ENCODE data around the gene ZNF107.
"Not testable (repeated sequence)": the region's sequence is repeated elsewhere in the genome, so short reads cannot be mapped to it uniquely, and the experiment has no call there.

Gene ZNF107

DNA sequence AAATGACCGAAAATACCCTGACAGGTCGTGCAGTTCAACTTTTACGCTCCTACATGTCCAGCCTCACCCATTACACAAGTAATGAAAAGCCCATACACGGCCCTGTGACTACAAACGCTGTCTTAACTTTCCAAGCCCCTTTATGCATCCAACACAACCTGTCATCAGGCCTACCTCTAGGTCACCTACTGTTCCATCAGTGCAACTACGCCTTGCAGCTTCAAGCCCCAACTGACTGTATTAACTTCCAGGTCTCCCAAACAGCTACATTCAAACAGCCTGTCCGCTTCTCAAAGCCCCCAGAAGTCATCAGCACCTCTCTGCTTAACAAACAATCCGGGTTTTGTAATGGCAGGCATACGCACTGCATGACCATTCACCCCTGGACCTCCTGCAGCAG is 19.2 kb downstream of the ZNF107 start:
- Histone ChIP-seq H3K4me3 (ENCODE audit: low read depth, low read length) (no peak overlapping the region), H3K9ac (ENCODE audit: low read length) (no peak overlapping the region), H3K9me3 (ENCODE audit: control insufficient read depth, insufficient read depth, low read depth, low read length) (peaks cover 25% of the 10 kb centered on the region; the same call in 1 of the 2 replicates), H3K4me1 (ENCODE audit: control insufficient read depth, insufficient read depth, low read length) (no peaks in the 10 kb centered on the region), H3K36me3 (ENCODE audit: control insufficient read depth, insufficient read depth, low read length) (peaks cover 80% of the 10 kb centered on the region), H3K27ac (ENCODE audit: low read depth, low read length) (no peak overlapping the region), H3K27me3 (ENCODE audit: control insufficient read depth, insufficient read depth, low read length) (no peaks in the 10 kb centered on the region)

DNA sequence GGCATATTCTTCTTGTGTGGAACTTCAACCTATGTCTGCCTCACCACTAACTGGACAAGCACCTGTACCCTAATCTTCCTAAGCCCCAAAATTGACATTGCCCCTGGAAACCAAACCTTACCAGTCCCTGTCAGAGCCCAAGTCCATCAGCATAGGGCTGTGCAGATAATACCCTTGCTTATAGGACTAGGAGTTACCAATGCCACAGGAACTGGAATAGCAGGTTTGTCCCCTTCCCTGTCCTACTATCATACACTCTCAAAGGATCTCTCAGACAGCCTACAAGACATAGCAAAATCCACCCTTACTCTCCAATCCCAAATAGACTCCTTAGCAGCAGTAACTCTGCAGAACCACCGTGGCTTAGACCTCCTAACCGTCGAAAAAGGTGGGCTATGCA is 19.8 kb downstream of the ZNF107 start:
- Histone ChIP-seq H3K4me3 (ENCODE audit: low read depth, low read length) (no peak overlapping the region), H3K27me3 (ENCODE audit: control insufficient read depth, insufficient read depth, low read length) (no peaks in the 10 kb centered on the region), H3K9me3 (ENCODE audit: control insufficient read depth, insufficient read depth, low read depth, low read length) (peaks cover 24% of the 10 kb centered on the region; the same call in 1 of the 2 replicates), H3K4me1 (ENCODE audit: control insufficient read depth, insufficient read depth, low read length) (no peaks in the 10 kb centered on the region), H3K27ac (ENCODE audit: low read depth, low read length) (no peak overlapping the region), H3K36me3 (ENCODE audit: control insufficient read depth, insufficient read depth, low read length) (peaks cover 74% of the 10 kb centered on the region), H3K9ac (ENCODE audit: low read length) (no peak overlapping the region)

DNA sequence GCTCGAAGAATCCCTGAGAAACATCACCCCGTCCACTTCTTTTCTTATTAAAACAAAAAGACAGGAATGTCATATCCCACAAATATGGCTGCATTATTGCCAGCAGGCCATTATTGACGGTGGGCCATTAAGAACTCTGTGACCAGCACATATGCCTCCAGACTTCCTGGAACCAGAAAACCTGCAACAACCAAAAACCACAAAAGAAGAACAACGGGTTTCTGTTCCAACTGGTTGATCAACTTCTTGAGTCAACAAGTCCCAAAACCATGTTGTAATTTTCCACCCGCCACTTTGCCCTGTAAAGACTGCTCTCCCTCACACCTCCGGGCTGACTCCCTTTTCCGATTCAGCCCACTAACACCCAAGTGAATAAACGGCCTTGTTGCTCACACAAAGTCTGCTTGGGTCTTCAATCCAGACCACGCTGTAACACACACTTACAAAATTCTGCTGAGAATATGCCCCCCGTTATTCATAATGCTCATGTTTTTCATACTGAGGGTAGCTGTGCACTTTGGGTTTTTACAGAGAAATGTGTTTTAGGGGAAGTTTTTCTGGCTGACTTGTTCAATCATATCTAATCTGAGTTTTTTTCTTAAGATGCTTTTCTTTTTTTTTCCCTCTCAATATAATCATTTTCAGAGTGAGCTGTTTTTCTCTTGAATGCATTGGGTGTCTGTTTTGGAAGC is 20.7 kb downstream of the ZNF107 start:
- Histone ChIP-seq H3K27ac (ENCODE audit: low read depth, low read length) (no peak overlapping the region), H3K27me3 (ENCODE audit: control insufficient read depth, insufficient read depth, low read length) (no peaks in the 10 kb centered on the region), H3K9me3 (ENCODE audit: control insufficient read depth, insufficient read depth, low read depth, low read length) (peaks cover 22% of the 10 kb centered on the region; the same call in 1 of the 2 replicates), H3K4me1 (ENCODE audit: control insufficient read depth, insufficient read depth, low read length) (no peaks in the 10 kb centered on the region), H3K9ac (ENCODE audit: low read length) (no peak overlapping the region), H3K4me3 (ENCODE audit: low read depth, low read length) (no peak overlapping the region), H3K36me3 (ENCODE audit: control insufficient read depth, insufficient read depth, low read length) (peaks cover 70% of the 10 kb centered on the region)

DNA sequence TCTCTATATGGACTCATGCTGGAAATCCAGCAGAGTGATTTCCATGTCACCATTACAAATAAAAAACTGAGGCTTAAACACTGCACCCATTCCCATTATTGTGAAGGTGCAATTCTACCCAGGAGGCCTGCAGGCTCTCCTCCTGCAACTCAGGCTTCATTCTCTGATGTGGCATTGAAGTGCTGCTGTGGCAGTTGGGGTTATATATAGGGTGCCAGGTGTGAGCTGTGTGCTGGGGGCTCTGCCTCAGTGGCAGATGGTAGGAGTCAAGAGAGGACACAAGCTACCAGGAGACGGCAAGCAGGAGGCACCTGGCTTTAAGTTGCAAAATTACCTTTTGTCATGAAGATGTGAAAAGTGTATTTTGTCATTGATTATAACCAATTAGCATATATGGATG is 21.3 kb downstream of the ZNF107 start:
- no peak overlapping the region for H3K27ac ChIP-seq (ENCODE audit: low read depth, low read length)
- no peaks in the 10 kb centered on the region for H3K4me1 ChIP-seq (ENCODE audit: control insufficient read depth, insufficient read depth, low read length)
- no peak overlapping the region for H3K9ac ChIP-seq (ENCODE audit: low read length)
- no peaks in the 10 kb centered on the region for H3K27me3 ChIP-seq (ENCODE audit: control insufficient read depth, insufficient read depth, low read length)
- no peak overlapping the region for H3K4me3 ChIP-seq (ENCODE audit: low read depth, low read length)
- H3K36me3 ChIP-seq (ENCODE audit: control insufficient read depth, insufficient read depth, low read length), result peaks cover 70% of the 10 kb centered on the region
- H3K9me3 ChIP-seq (ENCODE audit: control insufficient read depth, insufficient read depth, low read depth, low read length), result peaks cover 22% of the 10 kb centered on the region; the same call in 1 of the 2 replicates

DNA sequence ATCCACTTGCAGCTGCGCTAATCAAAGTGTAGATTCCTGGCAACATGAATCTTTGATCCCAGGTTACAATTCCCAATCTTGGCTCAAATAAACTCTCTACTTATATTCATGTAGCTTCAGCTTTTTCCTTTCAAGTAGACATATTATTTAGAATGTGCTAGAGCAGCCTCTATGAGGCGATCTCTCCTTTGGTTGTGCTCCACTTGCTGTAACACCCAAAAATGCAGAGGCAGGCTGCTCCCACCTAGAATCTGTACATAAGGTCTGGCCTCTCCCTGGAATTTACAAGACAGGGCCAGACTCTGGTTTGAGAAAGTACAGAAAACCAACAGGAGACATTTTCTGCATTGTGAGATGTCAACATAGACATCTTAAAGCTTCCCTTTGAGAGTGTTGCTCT is 23.1 kb downstream of the ZNF107 start:
- Histone ChIP-seq H3K9me3 (ENCODE audit: control insufficient read depth, insufficient read depth, low read depth, low read length) (peaks cover 23% of the 10 kb centered on the region; the same call in 1 of the 2 replicates), H3K4me1 (ENCODE audit: control insufficient read depth, insufficient read depth, low read length) (no peaks in the 10 kb centered on the region), H3K27ac (ENCODE audit: low read depth, low read length) (no peak overlapping the region), H3K4me3 (ENCODE audit: low read depth, low read length) (no peak overlapping the region), H3K27me3 (ENCODE audit: control insufficient read depth, insufficient read depth, low read length) (no peaks in the 10 kb centered on the region), H3K36me3 (ENCODE audit: control insufficient read depth, insufficient read depth, low read length) (peaks cover 60% of the 10 kb centered on the region), H3K9ac (ENCODE audit: low read length) (no peak overlapping the region)

DNA sequence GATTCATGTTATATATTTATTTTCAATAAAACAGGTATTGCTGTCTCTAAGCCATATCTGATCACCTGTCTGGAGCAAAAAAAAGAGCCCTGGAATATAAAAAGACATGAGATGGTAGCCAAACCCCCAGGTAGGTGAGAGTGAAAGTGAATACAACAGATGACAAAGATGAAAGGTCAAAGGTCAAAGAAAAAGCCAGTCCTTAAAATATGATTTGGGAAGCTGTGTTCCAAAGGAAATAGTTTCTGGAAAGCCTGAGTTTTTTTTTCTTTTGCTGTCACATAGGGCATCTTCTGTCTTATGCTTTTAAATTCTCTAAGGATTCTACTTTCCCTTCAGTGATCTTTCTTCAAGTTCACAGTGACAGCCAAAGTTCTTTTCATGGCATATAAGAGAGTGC is 25.9 kb downstream of the ZNF107 start:
- peaks cover 23% of the 10 kb centered on the region; the same call in 1 of the 2 replicates for H3K9me3 ChIP-seq (ENCODE audit: control insufficient read depth, insufficient read depth, low read depth, low read length)
- H3K36me3 ChIP-seq (ENCODE audit: control insufficient read depth, insufficient read depth, low read length), result peaks cover 47% of the 10 kb centered on the region

DNA sequence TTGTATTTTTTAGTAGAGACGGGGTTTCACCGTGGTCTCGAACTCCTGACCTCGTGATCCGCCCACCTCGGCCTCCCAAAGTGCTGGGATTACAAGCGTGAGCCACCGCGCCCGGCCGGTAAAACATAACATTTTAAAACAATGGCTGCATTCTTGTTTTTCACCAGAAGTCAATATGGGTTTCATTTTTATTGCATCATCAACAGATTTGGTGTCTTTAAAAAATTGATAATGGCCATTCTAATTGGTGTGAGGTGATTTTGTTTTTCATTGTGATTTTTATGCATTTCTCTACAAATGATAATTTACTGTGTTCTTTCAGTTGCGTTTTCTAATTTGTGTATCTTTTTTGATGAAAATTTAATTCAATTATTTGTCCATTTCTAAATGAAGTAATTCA is 31.9 kb downstream of the ZNF107 start:
- not testable (repeated sequence) for H3K4me1 ChIP-seq (ENCODE audit: control insufficient read depth, insufficient read depth, low read length); H3K27ac ChIP-seq (ENCODE audit: low read depth, low read length); H3K9ac ChIP-seq (ENCODE audit: low read length); H3K27me3 ChIP-seq (ENCODE audit: control insufficient read depth, insufficient read depth, low read length); H3K4me3 ChIP-seq (ENCODE audit: low read depth, low read length)
- peaks cover 37% of the 10 kb centered on the region for H3K36me3 ChIP-seq (ENCODE audit: control insufficient read depth, insufficient read depth, low read length)
- peaks cover 35% of the 10 kb centered on the region for H3K9me3 ChIP-seq (ENCODE audit: control insufficient read depth, insufficient read depth, low read depth, low read length)

More for the DNA sequence above, 25.9 kb downstream of the ZNF107 start:
- Histone ChIP-seq H3K27ac (ENCODE audit: low read depth, low read length) (no peak overlapping the region), H3K27me3 (ENCODE audit: control insufficient read depth, insufficient read depth, low read length) (no peaks in the 10 kb centered on the region), H3K9ac (ENCODE audit: low read length) (no peak overlapping the region), H3K4me1 (ENCODE audit: control insufficient read depth, insufficient read depth, low read length) (no peaks in the 10 kb centered on the region), H3K4me3 (ENCODE audit: low read depth, low read length) (no peak overlapping the region)

DNA sequence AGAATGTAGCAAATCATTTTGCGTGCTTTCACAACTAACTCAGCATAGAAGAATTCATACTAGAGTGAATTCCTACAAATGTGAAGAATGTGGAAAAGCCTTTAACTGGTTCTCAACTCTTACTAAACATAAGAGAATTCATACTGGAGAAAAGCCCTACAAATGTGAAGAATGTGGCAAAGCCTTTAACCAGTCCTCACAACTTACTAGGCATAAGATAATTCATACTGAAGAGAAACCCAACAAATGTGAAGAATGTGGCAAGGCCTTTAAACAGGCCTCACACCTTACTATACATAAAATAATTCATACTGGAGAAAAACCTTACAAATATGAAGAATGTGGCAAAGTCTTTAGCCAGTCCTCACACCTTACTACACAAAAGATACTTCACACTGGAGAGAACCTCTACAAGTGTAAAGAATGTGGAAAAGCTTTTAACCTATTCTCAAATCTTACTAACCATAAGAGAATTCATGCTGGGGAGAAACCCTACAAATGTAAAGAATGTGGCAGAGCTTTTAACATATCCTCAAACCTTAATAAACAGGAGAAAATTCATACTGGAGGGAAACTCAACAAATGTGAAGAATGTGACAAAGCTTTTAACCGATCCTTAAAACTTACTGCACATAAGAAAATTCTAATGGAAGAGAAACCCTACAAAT is 40.8 kb downstream of the ZNF107 start:
- H3K4me3 ChIP-seq (ENCODE audit: low read depth, low read length), result no peak overlapping the region
- no peaks in the 10 kb centered on the region for H3K27me3 ChIP-seq (ENCODE audit: control insufficient read depth, insufficient read depth, low read length)
- H3K36me3 ChIP-seq (ENCODE audit: control insufficient read depth, insufficient read depth, low read length), result peaks cover 29% of the 10 kb centered on the region
- peaks cover 71% of the 10 kb centered on the region for H3K9me3 ChIP-seq (ENCODE audit: control insufficient read depth, insufficient read depth, low read depth, low read length)
- H3K4me1 ChIP-seq (ENCODE audit: control insufficient read depth, insufficient read depth, low read length), result no peaks in the 10 kb centered on the region
- no peak overlapping the region for H3K9ac ChIP-seq (ENCODE audit: low read length)
- no peak overlapping the region for H3K27ac ChIP-seq (ENCODE audit: low read depth, low read length)

DNA sequence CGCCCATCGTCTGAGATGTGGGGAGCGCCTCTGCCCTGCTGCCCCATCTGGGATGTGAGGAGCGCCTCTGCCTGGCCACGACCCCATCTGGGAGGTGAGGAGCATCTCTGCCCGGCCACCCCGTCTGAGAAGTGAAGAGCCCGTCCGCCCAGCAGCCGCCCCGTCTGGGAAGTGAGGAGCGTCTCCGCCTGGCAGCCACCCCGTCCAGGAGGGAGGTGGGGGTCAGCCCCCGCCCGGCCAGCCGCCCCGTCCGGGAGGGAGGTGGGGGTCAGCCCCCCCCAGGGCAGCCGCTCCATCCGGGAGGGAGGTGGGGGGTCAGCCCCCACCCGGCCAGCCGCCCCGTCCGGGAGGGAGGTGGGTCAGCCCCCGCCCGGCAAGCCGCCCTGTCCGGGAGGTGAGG is 52.0 kb downstream of the ZNF107 start:
- not testable (repeated sequence) for H3K4me1 ChIP-seq (ENCODE audit: control insufficient read depth, insufficient read depth, low read length); H3K36me3 ChIP-seq (ENCODE audit: control insufficient read depth, insufficient read depth, low read length); H3K27me3 ChIP-seq (ENCODE audit: control insufficient read depth, insufficient read depth, low read length); H3K9ac ChIP-seq (ENCODE audit: low read length); H3K4me3 ChIP-seq (ENCODE audit: low read depth, low read length); H3K27ac ChIP-seq (ENCODE audit: low read depth, low read length)
- peaks cover 47% of the 10 kb centered on the region for H3K9me3 ChIP-seq (ENCODE audit: control insufficient read depth, insufficient read depth, low read depth, low read length)

DNA sequence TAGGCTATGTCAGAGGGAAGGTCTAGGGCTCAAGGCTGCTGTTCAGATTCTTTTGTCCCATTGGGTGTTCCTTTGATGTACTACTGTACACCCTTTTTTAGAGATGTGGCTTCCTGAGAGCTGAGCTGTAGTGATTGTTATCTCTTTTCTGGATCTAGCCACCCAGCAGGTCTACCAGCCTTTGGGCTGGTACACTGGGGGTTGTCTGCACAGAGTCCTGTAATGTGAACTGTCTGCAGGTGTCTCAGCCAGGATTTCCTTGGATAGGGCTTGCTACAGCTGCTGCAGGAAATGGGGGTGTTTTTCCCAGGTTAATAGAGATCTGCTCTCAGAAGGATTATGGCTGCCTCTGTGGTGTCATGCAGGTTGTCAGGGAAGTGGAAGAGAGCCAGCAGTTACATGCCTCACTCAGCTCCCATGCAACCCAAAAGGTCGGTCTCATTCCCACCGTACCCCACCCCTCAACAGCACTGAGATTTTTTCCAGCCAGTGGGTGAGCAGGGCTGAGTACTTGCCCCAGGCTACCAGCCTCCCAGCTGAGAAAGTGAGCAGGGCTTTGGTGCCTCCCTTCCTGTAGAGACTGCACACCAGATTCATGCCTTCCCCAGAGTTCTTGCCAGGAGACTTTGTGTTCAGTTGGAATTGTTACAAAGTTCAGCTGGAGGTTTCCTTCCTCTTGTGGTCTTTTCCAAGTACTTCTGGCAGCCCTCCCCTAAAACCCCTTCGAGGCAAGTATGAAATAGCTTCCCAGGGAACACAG is 63.3 kb downstream of the ZNF107 start:
- H3K9me3 ChIP-seq (ENCODE audit: control insufficient read depth, insufficient read depth, low read depth, low read length), result peaks cover 36% of the 10 kb centered on the region
- no peak overlapping the region for H3K4me3 ChIP-seq (ENCODE audit: low read depth, low read length)
- H3K27ac ChIP-seq (ENCODE audit: low read depth, low read length), result no peak overlapping the region
- no peaks in the 10 kb centered on the region for H3K4me1 ChIP-seq (ENCODE audit: control insufficient read depth, insufficient read depth, low read length)
- no peak overlapping the region for H3K9ac ChIP-seq (ENCODE audit: low read length)
- H3K27me3 ChIP-seq (ENCODE audit: control insufficient read depth, insufficient read depth, low read length), result no peaks in the 10 kb centered on the region
- no peaks in the 10 kb centered on the region for H3K36me3 ChIP-seq (ENCODE audit: control insufficient read depth, insufficient read depth, low read length)
